OCI-LY7 (cell line): ENCODE results near the gene ZNF776. TPM values are rescaled to one million over a fixed set of nuclear protein-coding genes. Genes with fewer than 3 reads are reported as not detected.

Experiments used
- BruUV-seq: library from RNA; stranded (reverse); fragments of 400-500 nt; replicated peaks from 2 replicates; lab custom pipeline; 2021; lab: Mats Ljungman, UMichigan
- CTCF ChIA-PET: fragments of 300-600 bp; sonication (Branson Sonifier 250); formaldehyde crosslinking; loops from one replicate; lab custom pipeline; 2022; ENCODE audit warnings: antibody characterized with exemption; ENCODE audit not compliant: unreplicated experiment; lab: Charles Lee
- POLR2A ChIA-PET: fragments of 300-600 bp; sonication (Branson Sonifier 250); formaldehyde crosslinking; loops from one replicate; lab custom pipeline; 2022; ENCODE audit warnings: antibody characterized with exemption; lab: Charles Lee
- DNase-seq: peaks from one replicate; pipeline ENCODE4 v3.0.0-alpha.2; 2015; ENCODE audit warnings: low spot score
- H2AFZ ChIP-seq: fragments of 200-600 bp; sonication (generic), shearing (Covaris generic); 2 replicates; pipeline ENCODE4 v1.6.1; 2014; ENCODE audit warnings: mild to moderate bottlenecking, antibody characterized with exemption, low read length, moderate library complexity
- H3K27ac ChIP-seq: fragments of 200-600 bp; sonication (generic); 2 replicates; pipeline ENCODE4 v1.5.1; 2014; ENCODE audit warnings: mixed run types, low read depth, mild to moderate bottlenecking, moderate library complexity, low read length, inconsistent platforms; ENCODE audit not compliant: poor library complexity, severe bottlenecking
- H3K36me3 ChIP-seq: fragments of 200-600 bp; sonication (generic); 2 replicates; pipeline ENCODE4 v1.6.1; 2014; ENCODE audit warnings: mild to moderate bottlenecking, antibody characterized with exemption, low read length, moderate library complexity, mixed read lengths; ENCODE audit not compliant: insufficient read depth
- H3K4me1 ChIP-seq: fragments of 200-600 bp; sonication (generic); 2 replicates; pipeline ENCODE4 v1.5.1; 2014; ENCODE audit warnings: mild to moderate bottlenecking, low read length; ENCODE audit not compliant: insufficient read depth, poor library complexity, severe bottlenecking
- H3K4me2 ChIP-seq: fragments of 200-600 bp; sonication (generic); 2 replicates; pipeline ENCODE4 v1.6.1; 2014; ENCODE audit warnings: mild to moderate bottlenecking, low read length
- H3K4me3 ChIP-seq: fragments of 200-600 bp; sonication (generic); 2 replicates; pipeline ENCODE4 v1.5.1; 2014; ENCODE audit warnings: mild to moderate bottlenecking, low read depth, low read length; ENCODE audit not compliant: poor library complexity, severe bottlenecking
- H3K79me2 ChIP-seq: fragments of 200-600 bp; sonication (generic); 2 replicates; pipeline ENCODE4 v1.6.1; 2016; ENCODE audit warnings: low read depth, mild to moderate bottlenecking, low read length, moderate library complexity, mixed read lengths; ENCODE audit not compliant: insufficient read depth
- H3K9me2 ChIP-seq: fragments of 200-600 bp; sonication (generic); 2 replicates; pipeline ENCODE4 v1.6.1; 2016; ENCODE audit warnings: mild to moderate bottlenecking, low read length, mixed read lengths; ENCODE audit not compliant: insufficient read depth
- H3K9me3 ChIP-seq: fragments of 200-600 bp; sonication (generic); 2 replicates; pipeline ENCODE4 v1.6.1; 2014; ENCODE audit warnings: mild to moderate bottlenecking, mixed run types, low read length, mixed read lengths
- H4K20me1 ChIP-seq: fragments of 200-600 bp; sonication (generic); 2 replicates; pipeline ENCODE4 v1.6.1; 2014; ENCODE audit warnings: mild to moderate bottlenecking, antibody characterized with exemption, low read length, moderate library complexity, mixed read lengths; ENCODE audit not compliant: insufficient read depth
- EZH2phosphoT487 ChIP-seq: fragments of 200-600 bp; sonication (generic); IDR thresholded peaks from 2 replicates; pipeline ENCODE4 v1.6.1; 2018; ENCODE audit warnings: low read depth, borderline replicate concordance, mild to moderate bottlenecking, mixed run types, antibody characterized with exemption, low read length, moderate library complexity, mixed read lengths
- intact Hi-C: fragments of 100-400 bp; cut with micrococcal nuclease; formaldehyde crosslinking; loops from one replicate; pipeline ENCODE4 v1.10.0; 2022; ENCODE audit not compliant: unreplicated experiment
- total RNA-seq, 2 experiments: library from RNA; depleted of rRNA in 1 of 2; stranded (reverse); fragments of >200 nt in 1 of 2; shearing (Covaris generic) in 1 of 2; gene quantifications; 2 replicates each; pipeline ENCODE4 v1.2.3, GENCODE V29; 2014 to 2022
- TF ChIP-seq, protein P1 (sequence below): fragments of 200-600 bp; sonication (generic); conservative IDR thresholded peaks from 2 replicates; pipeline ENCODE4 v1.5.1; 2014; ENCODE audit warnings: mild to moderate bottlenecking, antibody characterized with exemption, low read length, moderate library complexity, mixed read lengths

ZNF776 gene
- total RNA-seq, 2 experiments from 2014 or later: 19.6 to 36.0 TPM

- H2AFZ ChIP-seq: no peak overlapping the region
- ChIA-PET CTCF (no interaction called here), POLR2A (no interaction called here)
- H3K4me3 ChIP-seq: no peak overlapping the region
- H3K4me1 ChIP-seq: peaks cover 8% of the 10 kb centered on the region
- no TSS peak for BruUV-seq
- peaks cover 33% of the 10 kb centered on the region for H3K36me3 ChIP-seq
- no peaks in the 10 kb centered on the region for H4K20me1 ChIP-seq
- H3K4me2 ChIP-seq: no peak overlapping the region
- intact Hi-C loops: no loop called here
- no peaks in the 10 kb centered on the region for H3K79me2 ChIP-seq
- H3K27ac ChIP-seq: no peak overlapping the region
- H3K9me3 ChIP-seq: no peaks in the 10 kb centered on the region
- TF ChIP-seq, protein P1, sequence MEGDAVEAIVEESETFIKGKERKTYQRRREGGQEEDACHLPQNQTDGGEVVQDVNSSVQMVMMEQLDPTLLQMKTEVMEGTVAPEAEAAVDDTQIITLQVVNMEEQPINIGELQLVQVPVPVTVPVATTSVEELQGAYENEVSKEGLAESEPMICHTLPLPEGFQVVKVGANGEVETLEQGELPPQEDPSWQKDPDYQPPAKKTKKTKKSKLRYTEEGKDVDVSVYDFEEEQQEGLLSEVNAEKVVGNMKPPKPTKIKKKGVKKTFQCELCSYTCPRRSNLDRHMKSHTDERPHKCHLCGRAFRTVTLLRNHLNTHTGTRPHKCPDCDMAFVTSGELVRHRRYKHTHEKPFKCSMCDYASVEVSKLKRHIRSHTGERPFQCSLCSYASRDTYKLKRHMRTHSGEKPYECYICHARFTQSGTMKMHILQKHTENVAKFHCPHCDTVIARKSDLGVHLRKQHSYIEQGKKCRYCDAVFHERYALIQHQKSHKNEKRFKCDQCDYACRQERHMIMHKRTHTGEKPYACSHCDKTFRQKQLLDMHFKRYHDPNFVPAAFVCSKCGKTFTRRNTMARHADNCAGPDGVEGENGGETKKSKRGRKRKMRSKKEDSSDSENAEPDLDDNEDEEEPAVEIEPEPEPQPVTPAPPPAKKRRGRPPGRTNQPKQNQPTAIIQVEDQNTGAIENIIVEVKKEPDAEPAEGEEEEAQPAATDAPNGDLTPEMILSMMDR: no peak
- no peak for TF ChIP-seq EZH2phosphoT487
- no peaks in the 10 kb centered on the region for H3K9me2 ChIP-seq
- no peak for DNase-seq
Observed at GRCh38 chr19:57803594-57804325, 57.1 kb downstream of the ZNF776 start.

GRCh38 chr19:57807541-57807940 lies 60.9 kb downstream of the ZNF776 start:
- Histone ChIP-seq H4K20me1 (no peaks in the 10 kb centered on the region), H3K9me2 (no peaks in the 10 kb centered on the region), H3K4me1 (peaks cover 7% of the 10 kb centered on the region), H3K79me2 (peaks cover 3% of the 10 kb centered on the region; the same call in 1 of the 2 replicates), H3K27ac (no peak overlapping the region), H2AFZ (no peak overlapping the region), H3K36me3 (peaks cover 43% of the 10 kb centered on the region), H3K9me3 (no peaks in the 10 kb centered on the region), H3K4me2 (no peak overlapping the region), H3K4me3 (no peak overlapping the region)
- intact Hi-C loops: no loop called here
- TF ChIP-seq, protein P1: no peak
- TF ChIP-seq EZH2phosphoT487: no peak
- BruUV-seq: no TSS peak
- ChIA-PET CTCF (no interaction called here), POLR2A (no interaction called here)
- no peak for DNase-seq

Other genes with a start within 250 kb of the ZNF776 start
- 9.6 and 12.0 TPM in 2 replicates for gene ZNF773, start 246.9 kb upstream of the ZNF776 start, total RNA-seq (2014; rRNA removed; shearing (Covaris generic))
- gene ZNF773, start 246.9 kb upstream of the ZNF776 start, total RNA-seq (2022): 6.1 and 8.7 TPM in 2 replicates
- gene ZNF549, start 219.5 kb upstream of the ZNF776 start, total RNA-seq (2014; rRNA removed; shearing (Covaris generic)): 6.1 and 7.5 TPM in 2 replicates
- gene ZNF549, start 219.5 kb upstream of the ZNF776 start, total RNA-seq (2022): 6.6 and 8.8 TPM in 2 replicates
- 6.3 and 6.9 TPM in 2 replicates for gene ZNF550, start 187.0 kb upstream of the ZNF776 start, total RNA-seq (2014; rRNA removed; shearing (Covaris generic))
- 6.8 and 8.7 TPM in 2 replicates for gene ZNF550, start 187.0 kb upstream of the ZNF776 start, total RNA-seq (2022)
- 4.6 and 5.0 TPM in 2 replicates for gene ZNF416, start 167.9 kb upstream of the ZNF776 start, total RNA-seq (2014; rRNA removed; shearing (Covaris generic))
- 3.1 and 4.9 TPM in 2 replicates for gene ZNF416, start 167.9 kb upstream of the ZNF776 start, total RNA-seq (2022)
- 0.47 and 0.98 TPM in 2 replicates for gene ZIK1, start 162.7 kb upstream of the ZNF776 start, total RNA-seq (2014; rRNA removed; shearing (Covaris generic))
- gene ZIK1, start 162.7 kb upstream of the ZNF776 start, total RNA-seq (2022): not detected in 2 replicates
- gene ZNF530, start 146.9 kb upstream of the ZNF776 start, total RNA-seq (2014; rRNA removed; shearing (Covaris generic)): 6.2 and 13.4 TPM in 2 replicates
- 7.7 and 8.0 TPM in 2 replicates for gene ZNF530, start 146.9 kb upstream of the ZNF776 start, total RNA-seq (2022)
- gene ZNF134, start 132.6 kb upstream of the ZNF776 start, total RNA-seq (2014; rRNA removed; shearing (Covaris generic)): 11.1 and 19.9 TPM in 2 replicates
- 7.7 and 11.0 TPM in 2 replicates for gene ZNF134, start 132.6 kb upstream of the ZNF776 start, total RNA-seq (2022)
- gene ZNF211, start 113.6 kb upstream of the ZNF776 start, total RNA-seq (2014; rRNA removed; shearing (Covaris generic)): 12.1 and 19.0 TPM in 2 replicates
- gene ZNF211, start 113.6 kb upstream of the ZNF776 start, total RNA-seq (2022): 10.5 and 15.2 TPM in 2 replicates
- gene ZSCAN4, start 77.9 kb upstream of the ZNF776 start, total RNA-seq (2014; rRNA removed; shearing (Covaris generic)): not detected in 2 replicates
- gene ZSCAN4, start 77.9 kb upstream of the ZNF776 start, total RNA-seq (2022): not detected in 2 replicates
- 14.2 and 21.3 TPM in 2 replicates for gene ZNF551, start 64.8 kb upstream of the ZNF776 start, total RNA-seq (2014; rRNA removed; shearing (Covaris generic))
- gene ZNF551, start 64.8 kb upstream of the ZNF776 start, total RNA-seq (2022): 10.5 and 12.0 TPM in 2 replicates
- not detected in 2 replicates for gene ZNF154, start 37.6 kb upstream of the ZNF776 start, total RNA-seq (2014; rRNA removed; shearing (Covaris generic))
- not detected in 2 replicates for gene ZNF154, start 37.6 kb upstream of the ZNF776 start, total RNA-seq (2022)
- 9.2 and 10.8 TPM in 2 replicates for gene ZNF671, start 19.2 kb upstream of the ZNF776 start, total RNA-seq (2014; rRNA removed; shearing (Covaris generic))
- 9.8 and 11.4 TPM in 2 replicates for gene ZNF671, start 19.2 kb upstream of the ZNF776 start, total RNA-seq (2022)
- 19.7 and 21.6 TPM in 2 replicates for gene ZNF586, start 22.9 kb downstream of the ZNF776 start, total RNA-seq (2014; rRNA removed; shearing (Covaris generic))
- 23.8 and 25.2 TPM in 2 replicates for gene ZNF586, start 22.9 kb downstream of the ZNF776 start, total RNA-seq (2022)
- gene ZNF552, start 68.1 kb downstream of the ZNF776 start, total RNA-seq (2014; rRNA removed; shearing (Covaris generic)): 8.6 and 10.2 TPM in 2 replicates
- 11.4 and 12.5 TPM in 2 replicates for gene ZNF552, start 68.1 kb downstream of the ZNF776 start, total RNA-seq (2022)
- 19.8 and 20.2 TPM in 2 replicates for gene ZNF587B, start 83.5 kb downstream of the ZNF776 start, total RNA-seq (2014; rRNA removed; shearing (Covaris generic))
- 24.6 and 25.8 TPM in 2 replicates for gene ZNF587B, start 83.5 kb downstream of the ZNF776 start, total RNA-seq (2022)
- gene ZNF587, start 103.0 kb downstream of the ZNF776 start, total RNA-seq (2014; rRNA removed; shearing (Covaris generic)): 22.7 and 25.0 TPM in 2 replicates
- 45.9 and 52.5 TPM in 2 replicates for gene ZNF587, start 103.0 kb downstream of the ZNF776 start, total RNA-seq (2022)
- gene ZNF814, start 142.2 kb downstream of the ZNF776 start, total RNA-seq (2014; rRNA removed; shearing (Covaris generic)): 27.4 and 30.4 TPM in 2 replicates
- 42.6 and 50.1 TPM in 2 replicates for gene ZNF814, start 142.2 kb downstream of the ZNF776 start, total RNA-seq (2022)
- 21.4 and 28.6 TPM in 2 replicates for gene ZNF417, start 169.8 kb downstream of the ZNF776 start, total RNA-seq (2014; rRNA removed; shearing (Covaris generic))
- 20.6 and 24.0 TPM in 2 replicates for gene ZNF417, start 169.8 kb downstream of the ZNF776 start, total RNA-seq (2022)
- 0.57 and 2.1 TPM in 2 replicates for gene ZNF418, start 188.6 kb downstream of the ZNF776 start, total RNA-seq (2014; rRNA removed; shearing (Covaris generic))
- gene ZNF418, start 188.6 kb downstream of the ZNF776 start, total RNA-seq (2022): 1.5 and 1.7 TPM in 2 replicates
- gene ZNF256, start 200.9 kb downstream of the ZNF776 start, total RNA-seq (2014; rRNA removed; shearing (Covaris generic)): 4.6 and 5.7 TPM in 2 replicates
- gene ZNF256, start 200.9 kb downstream of the ZNF776 start, total RNA-seq (2022): 9.0 and 13.6 TPM in 2 replicates
- not detected in 2 replicates for gene C19orf18, start 227.7 kb downstream of the ZNF776 start, total RNA-seq (2014; rRNA removed; shearing (Covaris generic))
- gene C19orf18, start 227.7 kb downstream of the ZNF776 start, total RNA-seq (2022): not detected in 2 replicates